RCC 7860 (cell line): Measurements from ENCODE around the gene SLC24A3.

ENCODE experiments used
- DNase-seq: peaks from one replicate; pipeline ENCODE4 v3.0.0-alpha.2; 2015; ENCODE audit warnings: low spot score
- FAIRE-seq: peaks from 2 replicates; lab custom pipeline; 2012; peaks lifted over from hg19 to GRCh38; lab: Jason Lieb, UNC

The SLC24A3 gene

GRCh38 chr20:19380211-19380610 lies 167.8 kb downstream of the SLC24A3 start:
- no peak for DNase-seq

GRCh38 chr20:19381947-19382346 lies 169.5 kb downstream of the SLC24A3 start:
- FAIRE-seq (no peak), DNase-seq (no peak)

More at GRCh38 chr20:19380211-19380610, 167.8 kb downstream of the SLC24A3 start:
- no peak for FAIRE-seq

- no peak for DNase-seq
- FAIRE-seq, result no peak
Measured at GRCh38 chr20:19382386-19383340, 170.2 kb downstream of the SLC24A3 start.

GRCh38 chr20:19384940-19385339 lies 172.5 kb downstream of the SLC24A3 start:
- no peak for DNase-seq

GRCh38 chr20:19387251-19387650 lies 174.8 kb downstream of the SLC24A3 start:
- no peak for DNase-seq
- FAIRE-seq, result no peak

More at GRCh38 chr20:19384940-19385339, 172.5 kb downstream of the SLC24A3 start:
- FAIRE-seq, result no peak

- FAIRE-seq (no peak), DNase-seq (no peak)
Measured at GRCh38 chr20:19392344-19393130, 180.1 kb downstream of the SLC24A3 start.

- DNase-seq, result no peak
- FAIRE-seq, result no peak
Measured at GRCh38 chr20:19396460-19397081, 184.1 kb downstream of the SLC24A3 start.

- no peak for DNase-seq
- no peak for FAIRE-seq
Measured at GRCh38 chr20:19397226-19397625, 184.8 kb downstream of the SLC24A3 start.

- no peak for DNase-seq
- no peak for FAIRE-seq
Measured at GRCh38 chr20:19397666-19398065, 185.2 kb downstream of the SLC24A3 start.

- no peak for DNase-seq
- no peak for FAIRE-seq
Measured at GRCh38 chr20:19401096-19401495, 188.7 kb downstream of the SLC24A3 start.

GRCh38 chr20:19403549-19403948 lies 191.1 kb downstream of the SLC24A3 start:
- DNase-seq (no peak), FAIRE-seq (no peak)

GRCh38 chr20:19404826-19405225 lies 192.4 kb downstream of the SLC24A3 start:
- DNase-seq (no peak), FAIRE-seq (no peak)

- FAIRE-seq (no peak), DNase-seq (no peak)
Measured at GRCh38 chr20:19405958-19406357, 193.5 kb downstream of the SLC24A3 start.

GRCh38 chr20:19406381-19406780 lies 193.9 kb downstream of the SLC24A3 start:
- FAIRE-seq (no peak), DNase-seq (no peak)

GRCh38 chr20:19407196-19407595 lies 194.8 kb downstream of the SLC24A3 start:
- no peak for FAIRE-seq
- DNase-seq, result no peak

- FAIRE-seq (no peak), DNase-seq (no peak)
Measured at GRCh38 chr20:19407736-19408135, 195.3 kb downstream of the SLC24A3 start.

GRCh38 chr20:19408971-19409370 lies 196.5 kb downstream of the SLC24A3 start:
- FAIRE-seq (no peak), DNase-seq (no peak)

GRCh38 chr20:19411811-19412210 lies 199.4 kb downstream of the SLC24A3 start:
- FAIRE-seq (no peak), DNase-seq (no peak)

GRCh38 chr20:19412254-19412653 lies 199.8 kb downstream of the SLC24A3 start:
- no peak for DNase-seq
- FAIRE-seq, result no peak

- DNase-seq (no peak), FAIRE-seq (no peak)
Measured at GRCh38 chr20:19414600-19414999, 202.2 kb downstream of the SLC24A3 start.

GRCh38 chr20:19415786-19416185 lies 203.3 kb downstream of the SLC24A3 start:
- FAIRE-seq (no peak), DNase-seq (no peak)
